ENCODE results near the gene COLEC11.

- TF ChIP-seq SNAPC5 (CRISPR knock-in tag; IDR thresholded peaks at IDR 0.05) (no peak), TCF7L2 (IDR thresholded peaks at IDR 0.05; ENCODE audit: low read depth, low read length) (no peak), CTCF (IDR thresholded peaks at IDR 0.05 in 2 of 3, conservative IDR thresholded peaks at IDR 0.05 in 1 of 3; ENCODE audit: insufficient read depth in 2 of 3, low read depth in 1 of 3, low read length in 3 of 3) (no peak), ZNF644 (tag; IDR thresholded peaks at IDR 0.05; ENCODE audit: low read depth) (peak; percentile 28; the same call in 1 of the 2 replicates), PRDM10 (IDR thresholded peaks at IDR 0.05; ENCODE audit: partially characterized antibody) (no peak), BRCA1 (IDR thresholded peaks at IDR 0.05) (no peak), BRCA1 (CRISPR knock-in tag; IDR thresholded peaks at IDR 0.05) (no peak), ZNF384 (IDR thresholded peaks at IDR 0.05; ENCODE audit: low read depth, low read length) (no peak), CUX1 (CRISPR knock-in tag; IDR thresholded peaks at IDR 0.05) (no peak), CREB1 (IDR thresholded peaks at IDR 0.05) (no peak), CREB1 (CRISPR knock-in tag; IDR thresholded peaks at IDR 0.05) (no peak)
- TF ChIP-seq, protein P1, sequence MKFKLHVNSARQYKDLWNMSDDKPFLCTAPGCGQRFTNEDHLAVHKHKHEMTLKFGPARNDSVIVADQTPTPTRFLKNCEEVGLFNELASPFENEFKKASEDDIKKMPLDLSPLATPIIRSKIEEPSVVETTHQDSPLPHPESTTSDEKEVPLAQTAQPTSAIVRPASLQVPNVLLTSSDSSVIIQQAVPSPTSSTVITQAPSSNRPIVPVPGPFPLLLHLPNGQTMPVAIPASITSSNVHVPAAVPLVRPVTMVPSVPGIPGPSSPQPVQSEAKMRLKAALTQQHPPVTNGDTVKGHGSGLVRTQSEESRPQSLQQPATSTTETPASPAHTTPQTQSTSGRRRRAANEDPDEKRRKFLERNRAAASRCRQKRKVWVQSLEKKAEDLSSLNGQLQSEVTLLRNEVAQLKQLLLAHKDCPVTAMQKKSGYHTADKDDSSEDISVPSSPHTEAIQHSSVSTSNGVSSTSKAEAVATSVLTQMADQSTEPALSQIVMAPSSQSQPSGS (CRISPR knock-in tag; IDR thresholded peaks at IDR 0.05) = no peak
- TF ChIP-seq, protein P2, sequence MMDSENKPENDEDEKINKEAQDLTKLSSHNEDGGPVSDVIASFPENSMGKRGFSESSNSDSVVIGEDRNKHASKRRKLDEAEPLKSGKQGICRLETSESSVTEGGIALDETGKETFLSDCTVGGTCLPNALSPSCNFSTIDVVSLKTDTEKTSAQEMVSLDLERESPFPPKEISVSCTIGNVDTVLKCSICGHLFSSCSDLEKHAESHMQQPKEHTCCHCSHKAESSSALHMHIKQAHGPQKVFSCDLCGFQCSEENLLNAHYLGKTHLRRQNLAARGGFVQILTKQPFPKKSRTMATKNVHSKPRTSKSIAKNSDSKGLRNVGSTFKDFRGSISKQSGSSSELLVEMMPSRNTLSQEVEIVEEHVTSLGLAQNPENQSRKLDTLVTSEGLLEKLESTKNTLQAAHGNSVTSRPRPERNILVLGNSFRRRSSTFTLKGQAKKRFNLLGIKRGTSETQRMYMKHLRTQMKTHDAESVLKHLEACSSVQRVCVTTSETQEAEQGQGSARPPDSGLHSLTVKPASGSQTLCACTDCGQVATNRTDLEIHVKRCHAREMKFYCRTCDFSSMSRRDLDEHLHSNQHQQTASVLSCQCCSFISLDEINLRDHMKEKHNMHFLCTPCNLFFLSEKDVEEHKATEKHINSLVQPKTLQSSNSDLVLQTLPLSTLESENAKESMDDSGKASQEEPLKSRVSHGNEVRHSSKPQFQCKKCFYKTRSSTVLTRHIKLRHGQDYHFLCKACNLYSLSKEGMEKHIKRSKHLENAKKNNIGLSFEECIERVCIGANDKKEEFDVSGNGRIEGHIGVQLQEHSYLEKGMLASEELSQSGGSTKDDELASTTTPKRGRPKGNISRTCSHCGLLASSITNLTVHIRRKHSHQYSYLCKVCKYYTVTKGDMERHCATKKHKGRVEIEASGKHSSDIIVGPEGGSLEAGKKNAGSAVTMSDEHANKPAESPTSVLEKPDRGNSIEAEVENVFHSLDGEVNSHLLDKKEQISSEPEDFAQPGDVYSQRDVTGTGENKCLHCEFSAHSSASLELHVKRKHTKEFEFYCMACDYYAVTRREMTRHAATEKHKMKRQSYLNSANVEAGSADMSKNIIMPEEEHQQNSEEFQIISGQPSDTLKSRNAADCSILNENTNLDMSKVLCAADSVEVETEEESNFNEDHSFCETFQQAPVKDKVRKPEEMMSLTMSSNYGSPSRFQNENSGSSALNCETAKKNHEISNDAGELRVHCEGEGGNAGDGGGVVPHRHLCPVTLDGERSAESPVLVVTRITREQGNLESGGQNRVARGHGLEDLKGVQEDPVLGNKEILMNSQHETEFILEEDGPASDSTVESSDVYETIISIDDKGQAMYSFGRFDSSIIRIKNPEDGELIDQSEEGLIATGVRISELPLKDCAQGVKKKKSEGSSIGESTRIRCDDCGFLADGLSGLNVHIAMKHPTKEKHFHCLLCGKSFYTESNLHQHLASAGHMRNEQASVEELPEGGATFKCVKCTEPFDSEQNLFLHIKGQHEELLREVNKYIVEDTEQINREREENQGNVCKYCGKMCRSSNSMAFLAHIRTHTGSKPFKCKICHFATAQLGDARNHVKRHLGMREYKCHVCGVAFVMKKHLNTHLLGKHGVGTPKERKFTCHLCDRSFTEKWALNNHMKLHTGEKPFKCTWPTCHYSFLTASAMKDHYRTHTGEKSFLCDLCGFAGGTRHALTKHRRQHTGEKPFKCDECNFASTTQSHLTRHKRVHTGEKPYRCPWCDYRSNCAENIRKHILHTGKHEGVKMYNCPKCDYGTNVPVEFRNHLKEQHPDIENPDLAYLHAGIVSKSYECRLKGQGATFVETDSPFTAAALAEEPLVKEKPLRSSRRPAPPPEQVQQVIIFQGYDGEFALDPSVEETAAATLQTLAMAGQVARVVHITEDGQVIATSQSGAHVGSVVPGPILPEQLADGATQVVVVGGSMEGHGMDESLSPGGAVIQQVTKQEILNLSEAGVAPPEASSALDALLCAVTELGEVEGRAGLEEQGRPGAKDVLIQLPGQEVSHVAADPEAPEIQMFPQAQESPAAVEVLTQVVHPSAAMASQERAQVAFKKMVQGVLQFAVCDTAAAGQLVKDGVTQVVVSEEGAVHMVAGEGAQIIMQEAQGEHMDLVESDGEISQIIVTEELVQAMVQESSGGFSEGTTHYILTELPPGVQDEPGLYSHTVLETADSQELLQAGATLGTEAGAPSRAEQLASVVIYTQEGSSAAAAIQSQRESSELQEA (IDR thresholded peaks at IDR 0.05; ENCODE audit: low read depth) = no peak
These were observed 31.4 kb upstream of the COLEC11 start for GRCh38 chr2:3563521-3563976.
